ENCODE measurements around the gene MCM8. TPM values are rescaled to one million over a fixed set of nuclear protein-coding genes. Genes with fewer than 3 reads are reported as not detected.

Gene MCM8
- total RNA-seq, 4 donors from 2014 or later: 3.9 to 5.2 (median 4.5) TPM

DNA sequence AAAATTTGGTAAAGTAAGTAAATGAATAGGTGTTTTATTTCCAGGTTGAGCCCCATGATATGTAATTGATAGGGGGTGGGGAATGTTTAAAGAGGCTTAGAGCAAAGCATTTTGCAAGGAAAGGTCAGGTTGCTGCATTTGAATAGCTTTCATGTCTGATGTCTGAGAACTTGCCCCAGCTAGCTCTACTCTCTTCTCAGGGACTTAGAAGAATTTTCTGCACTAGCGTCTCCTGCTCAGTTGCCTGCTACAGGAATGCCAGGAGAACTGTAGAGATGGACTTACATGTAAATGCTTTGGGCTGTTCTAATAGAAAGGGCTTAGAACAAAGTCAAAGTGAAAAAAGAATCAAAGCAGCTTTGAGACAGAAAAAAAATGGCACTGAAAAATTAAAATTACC is 35.6 kb upstream of the MCM8 start:
- peaks cover 0 to 5% of the 10 kb centered on the region in 2 donors for H3K4me1 ChIP-seq
- no peak for DNase-seq
- intact Hi-C loops (cut with DNase I): no loop called here
- H3K27ac ChIP-seq: no peak overlapping the region
- H3K36me3 ChIP-seq: no peaks in the 10 kb centered on the region
- no peaks in the 10 kb centered on the region for H3K27me3 ChIP-seq
- H3K9me3 ChIP-seq: no peaks in the 10 kb centered on the region
- TF ChIP-seq POLR2A (IDR thresholded peaks at IDR 0.05): no peak
- TF ChIP-seq, protein P1, sequence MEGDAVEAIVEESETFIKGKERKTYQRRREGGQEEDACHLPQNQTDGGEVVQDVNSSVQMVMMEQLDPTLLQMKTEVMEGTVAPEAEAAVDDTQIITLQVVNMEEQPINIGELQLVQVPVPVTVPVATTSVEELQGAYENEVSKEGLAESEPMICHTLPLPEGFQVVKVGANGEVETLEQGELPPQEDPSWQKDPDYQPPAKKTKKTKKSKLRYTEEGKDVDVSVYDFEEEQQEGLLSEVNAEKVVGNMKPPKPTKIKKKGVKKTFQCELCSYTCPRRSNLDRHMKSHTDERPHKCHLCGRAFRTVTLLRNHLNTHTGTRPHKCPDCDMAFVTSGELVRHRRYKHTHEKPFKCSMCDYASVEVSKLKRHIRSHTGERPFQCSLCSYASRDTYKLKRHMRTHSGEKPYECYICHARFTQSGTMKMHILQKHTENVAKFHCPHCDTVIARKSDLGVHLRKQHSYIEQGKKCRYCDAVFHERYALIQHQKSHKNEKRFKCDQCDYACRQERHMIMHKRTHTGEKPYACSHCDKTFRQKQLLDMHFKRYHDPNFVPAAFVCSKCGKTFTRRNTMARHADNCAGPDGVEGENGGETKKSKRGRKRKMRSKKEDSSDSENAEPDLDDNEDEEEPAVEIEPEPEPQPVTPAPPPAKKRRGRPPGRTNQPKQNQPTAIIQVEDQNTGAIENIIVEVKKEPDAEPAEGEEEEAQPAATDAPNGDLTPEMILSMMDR (IDR thresholded peaks at IDR 0.05): no peak
- no peak overlapping the region for H3K4me3 ChIP-seq (replicated peaks in 1 of 3)
- WGBS, 2 donors: 0 to 19% methylated on average over 1 of the region's 1 CpG

DNA sequence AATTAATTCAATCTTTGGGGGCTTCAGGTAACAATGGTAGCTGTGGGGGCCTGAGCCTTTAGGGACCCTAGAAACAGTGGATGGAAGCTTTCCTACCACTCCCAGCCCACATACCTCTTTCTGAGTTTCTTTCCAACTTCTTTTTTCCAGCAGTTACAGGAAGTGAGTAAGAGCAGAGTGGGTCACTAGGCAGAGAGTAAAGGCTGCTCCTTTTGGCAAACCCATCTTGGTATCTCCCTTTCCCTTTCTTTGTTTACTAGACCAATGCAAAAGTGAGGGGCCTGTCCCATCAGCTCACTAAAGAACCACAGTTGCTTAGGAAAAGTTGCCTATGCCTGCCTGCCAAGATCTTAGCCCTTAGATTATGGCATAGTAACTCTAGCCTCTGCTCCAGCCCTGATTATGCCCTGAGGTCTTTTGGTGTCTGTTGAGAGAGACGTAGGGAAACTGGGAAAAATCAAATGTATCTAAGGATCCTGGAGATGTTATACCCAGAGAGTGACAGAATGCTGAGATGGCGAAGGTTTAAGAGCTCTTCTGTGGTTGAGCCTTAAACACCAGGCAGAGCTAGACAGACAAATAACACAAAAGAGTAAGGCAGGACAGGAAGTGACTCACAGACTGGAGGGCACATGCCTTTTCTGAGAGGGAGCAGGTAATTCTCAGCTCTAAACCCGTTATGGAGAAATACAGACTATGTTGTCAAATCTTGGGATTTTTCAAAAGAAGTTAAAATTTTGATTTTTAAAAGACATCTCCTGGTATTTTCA is 31.4 kb upstream of the MCM8 start:
- no peaks in the 10 kb centered on the region for H3K9me3 ChIP-seq
- intact Hi-C loops (cut with DNase I): no loop called here
- WGBS, 2 donors: 36 to 42% methylated on average over 3 of the region's 3 CpGs
- TF ChIP-seq, protein P1 (IDR thresholded peaks at IDR 0.05): no peak
- TF ChIP-seq POLR2A (IDR thresholded peaks at IDR 0.05): no peak
- no peaks in the 10 kb centered on the region for H3K4me1 ChIP-seq
- H3K4me3 ChIP-seq (replicated peaks in 1 of 3): no peak overlapping the region
- no peaks in the 10 kb centered on the region for H3K36me3 ChIP-seq
- H3K27me3 ChIP-seq: no peaks in the 10 kb centered on the region
- DNase-seq: no peak
- H3K27ac ChIP-seq: no peak overlapping the region

DNA sequence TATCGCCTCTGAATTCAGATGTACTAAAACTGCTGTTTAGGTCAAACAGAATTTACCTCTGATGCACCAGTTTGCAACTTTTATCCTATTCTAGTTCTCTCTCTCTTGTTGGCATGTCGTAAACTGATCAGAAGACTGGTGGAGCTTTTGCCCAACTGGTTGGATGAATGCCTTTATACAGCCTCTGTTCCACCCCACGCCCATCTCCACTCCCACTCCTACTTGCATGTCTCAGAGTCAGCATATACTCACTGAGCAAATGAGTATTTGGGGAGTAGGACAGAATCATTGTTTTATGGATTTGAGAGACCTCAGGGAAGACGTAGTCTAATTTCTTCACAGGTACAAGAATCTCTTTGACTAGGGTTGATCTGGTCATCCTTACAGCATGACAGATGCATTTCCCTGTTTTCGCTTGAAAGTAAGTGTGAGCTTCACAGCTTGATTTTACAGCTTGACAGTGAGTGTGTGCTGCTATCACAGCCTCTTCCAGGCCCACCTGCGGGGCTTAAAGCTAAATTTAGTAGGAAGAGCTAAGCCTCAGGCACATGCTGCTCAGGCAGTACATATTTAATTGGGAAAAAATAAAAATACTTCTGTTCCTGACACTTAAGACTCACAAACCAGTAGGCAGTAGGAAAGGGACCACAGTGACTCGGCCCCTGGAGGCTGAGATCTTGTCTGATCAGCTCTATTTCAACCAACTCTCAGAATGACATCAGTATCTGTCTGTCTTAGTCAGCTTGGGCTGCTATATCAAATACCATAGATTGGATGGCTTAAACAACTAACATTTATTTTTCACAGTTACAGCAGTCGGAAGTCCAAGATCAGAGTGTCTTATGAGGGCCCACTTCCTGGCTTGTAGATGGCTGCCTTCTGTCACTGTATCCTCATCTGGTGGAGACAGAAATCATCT is 30.6 kb upstream of the MCM8 start:
- Histone ChIP-seq H3K9me3 (no peaks in the 10 kb centered on the region), H3K36me3 (no peaks in the 10 kb centered on the region), H3K4me1 (no peaks in the 10 kb centered on the region), H3K27ac (no peak overlapping the region), H3K4me3 (replicated peaks in 1 of 3) (no peak overlapping the region), H3K27me3 (no peaks in the 10 kb centered on the region)
- TF ChIP-seq, protein P1 (IDR thresholded peaks at IDR 0.05): no peak
- no peak for TF ChIP-seq POLR2A (IDR thresholded peaks at IDR 0.05)
- no peak for DNase-seq
- intact Hi-C loops (cut with DNase I): no loop called here
- 70 to 75% methylated on average over 8 of the region's 8 CpGs for WGBS, 2 donors

DNA sequence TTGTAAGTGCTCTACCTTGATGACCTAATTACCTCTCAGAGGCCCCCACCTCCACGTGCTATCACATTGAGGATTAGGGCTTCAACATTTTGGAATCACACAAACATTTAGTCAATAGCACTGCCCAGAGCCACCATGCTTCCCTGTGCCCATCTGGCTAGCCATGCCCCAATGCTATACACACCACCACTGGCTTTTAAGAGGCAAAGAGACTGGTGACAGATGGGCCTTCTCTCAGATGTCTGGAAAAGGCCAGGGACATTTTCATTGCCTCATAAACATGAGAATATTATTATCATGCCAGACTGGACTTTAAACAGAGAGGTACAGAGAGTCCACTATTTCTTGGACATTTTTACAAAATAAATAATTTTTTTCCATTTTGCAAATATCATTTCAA is 29.9 kb upstream of the MCM8 start:
- no peaks in the 10 kb centered on the region for H3K27me3 ChIP-seq
- H3K36me3 ChIP-seq: no peaks in the 10 kb centered on the region
- H3K4me1 ChIP-seq: no peaks in the 10 kb centered on the region
- 28 to 33% methylated on average over 1 of the region's 1 CpG for WGBS, 2 donors
- H3K9me3 ChIP-seq: no peaks in the 10 kb centered on the region
- H3K4me3 ChIP-seq (replicated peaks in 1 of 3): no peak overlapping the region
- no peak overlapping the region for H3K27ac ChIP-seq
- TF ChIP-seq POLR2A (IDR thresholded peaks at IDR 0.05): no peak
- TF ChIP-seq, protein P1 (IDR thresholded peaks at IDR 0.05): no peak
- DNase-seq: no peak
- intact Hi-C loops (cut with DNase I): no loop called here

DNA sequence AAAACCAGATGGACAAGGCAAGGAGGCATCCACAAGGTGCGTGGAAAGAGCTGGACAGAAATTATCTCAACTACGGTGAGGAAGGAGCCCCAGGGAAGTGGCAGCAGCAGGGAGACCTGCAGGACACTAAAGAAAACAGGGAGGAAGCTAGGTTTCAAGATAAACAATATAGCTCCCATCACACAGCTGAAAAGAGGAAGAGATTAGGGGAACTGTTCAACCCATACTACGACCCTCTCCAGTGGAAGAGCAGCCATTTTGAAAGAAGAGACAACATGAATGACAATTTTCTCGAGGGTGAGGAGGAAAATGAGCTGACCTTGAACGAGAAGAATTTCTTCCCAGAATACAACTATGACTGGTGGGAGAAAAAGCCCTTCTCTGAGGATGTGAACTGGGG is 27.0 kb upstream of the MCM8 start:
- H3K27ac ChIP-seq: no peak overlapping the region
- intact Hi-C loops (cut with DNase I): no loop called here
- no peak for DNase-seq
- H3K9me3 ChIP-seq: no peaks in the 10 kb centered on the region
- TF ChIP-seq, protein P1 (IDR thresholded peaks at IDR 0.05): no peak
- TF ChIP-seq POLR2A (IDR thresholded peaks at IDR 0.05): no peak
- no peaks in the 10 kb centered on the region for H3K4me1 ChIP-seq
- 70 to 76% methylated on average over 5 of the region's 5 CpGs for WGBS, 2 donors
- H3K27me3 ChIP-seq: no peaks in the 10 kb centered on the region
- H3K36me3 ChIP-seq: no peaks in the 10 kb centered on the region
- no peak overlapping the region for H3K4me3 ChIP-seq (replicated peaks in 1 of 3)

All from thyroid gland (tissue), 4 donors.